HG02642 (cell line): ENCODE measurements around the gene MISP.
"Not testable (repeated sequence)": the region's sequence is repeated elsewhere in the genome, so short reads cannot be mapped to it uniquely, and the experiment has no call there.

ENCODE experiments used
- ATAC-seq: cut with Tn5 transposase; IDR thresholded peaks from one replicate; pipeline ENCODE4 v1.9.1; 2021; ENCODE audit warnings: mild to moderate bottlenecking; ENCODE audit not compliant: unreplicated experiment, poor library complexity

Gene MISP

GRCh38 chr19:723714-724113 is 27.2 kb upstream of the MISP start:
- ATAC-seq, result no peak

- no peak for ATAC-seq
Observed at GRCh38 chr19:725461-726089, 25.3 kb upstream of the MISP start.

GRCh38 chr19:726993-727956 is 23.6 kb upstream of the MISP start:
- no peak for ATAC-seq

- no peak for ATAC-seq
Observed at GRCh38 chr19:728011-728410, 22.9 kb upstream of the MISP start.

DNA sequence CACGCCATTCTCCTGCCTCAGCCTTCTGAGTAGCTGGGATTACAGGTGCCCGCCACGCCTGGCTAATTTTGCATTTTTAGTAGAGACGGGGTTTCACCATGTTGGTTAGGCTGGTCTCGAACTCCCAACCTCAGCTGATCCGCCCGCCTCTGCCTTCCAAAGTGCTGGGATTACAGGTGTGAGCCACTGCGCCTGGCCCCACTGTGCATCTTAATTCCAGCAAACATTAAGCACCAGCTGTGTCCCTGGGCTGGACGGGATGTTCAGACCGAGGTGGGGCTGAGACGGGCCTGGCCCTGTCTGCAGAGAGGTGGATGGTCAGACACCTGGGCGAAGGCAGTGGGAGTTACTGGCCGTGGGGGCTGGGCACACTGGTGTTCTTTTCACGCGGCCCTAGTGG is 21.3 kb upstream of the MISP start:
- ATAC-seq, result not testable (repeated sequence)

GRCh38 chr19:729965-730668 is 20.8 kb upstream of the MISP start:
- ATAC-seq, result no peak

GRCh38 chr19:731000-731399 is 19.9 kb upstream of the MISP start:
- no peak for ATAC-seq

DNA sequence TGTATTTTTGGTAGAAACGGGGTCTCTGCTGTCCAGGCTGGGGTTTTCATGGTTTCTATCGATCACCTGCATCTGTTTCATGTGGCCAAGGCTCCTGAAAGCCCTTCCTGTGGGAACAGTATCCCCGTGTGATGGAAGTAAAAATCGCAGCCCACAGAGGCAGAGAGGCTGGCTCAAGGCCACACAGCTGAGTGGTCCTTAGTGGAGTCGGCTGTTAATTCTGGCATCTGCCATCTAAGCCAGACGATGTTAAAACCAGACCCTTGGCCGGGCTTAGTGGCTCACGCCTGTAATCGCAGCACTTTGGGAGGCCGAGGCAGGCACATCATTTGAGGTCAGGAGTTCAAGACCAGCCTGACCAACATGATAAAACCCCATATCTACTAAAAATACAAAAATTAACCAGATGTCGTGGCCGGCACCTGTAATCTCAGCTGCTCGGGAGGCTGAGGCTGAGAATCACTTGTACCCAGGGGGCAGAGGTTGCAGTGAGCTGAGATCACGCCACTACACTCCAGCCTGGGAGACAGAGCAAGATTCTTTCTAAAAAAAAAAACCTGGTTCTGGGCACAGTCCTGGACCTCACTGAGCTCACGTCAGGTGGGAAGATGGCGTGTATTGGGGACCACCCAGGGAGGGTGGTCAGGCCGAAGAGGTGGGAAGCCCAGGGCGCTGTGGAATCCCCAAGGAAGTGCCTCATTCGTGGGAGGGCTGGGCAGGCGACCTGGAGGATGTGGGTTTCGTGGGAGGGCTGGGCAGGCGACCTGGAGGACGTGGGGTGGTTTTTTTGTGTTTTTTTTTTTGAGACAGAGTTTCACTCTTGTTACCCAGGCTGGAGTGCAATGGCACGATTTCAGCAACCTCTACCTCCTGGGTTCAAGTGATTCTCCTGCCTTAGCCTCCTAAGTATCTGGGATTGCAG is 18.5 kb upstream of the MISP start:
- no peak for ATAC-seq

DNA sequence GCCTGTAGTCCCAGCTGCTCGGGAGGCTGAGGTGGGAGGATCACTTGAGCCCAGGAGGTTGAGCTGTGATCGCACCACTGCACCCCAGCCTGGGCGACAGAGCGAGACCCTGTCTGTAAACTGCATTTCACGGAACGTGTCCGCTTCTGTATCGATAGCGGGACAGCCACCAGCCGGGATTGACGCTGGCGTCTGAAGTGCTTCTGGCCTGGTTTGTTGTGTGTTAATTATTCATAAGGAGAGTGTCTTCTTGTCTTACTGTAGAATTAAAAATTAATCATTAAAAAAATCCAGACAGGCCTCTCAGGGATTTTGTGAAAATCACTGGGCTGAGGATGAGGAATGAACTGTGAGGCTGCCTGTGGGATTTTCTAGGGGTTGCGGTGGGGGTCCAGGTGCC is 16.2 kb upstream of the MISP start:
- ATAC-seq, result no peak

DNA sequence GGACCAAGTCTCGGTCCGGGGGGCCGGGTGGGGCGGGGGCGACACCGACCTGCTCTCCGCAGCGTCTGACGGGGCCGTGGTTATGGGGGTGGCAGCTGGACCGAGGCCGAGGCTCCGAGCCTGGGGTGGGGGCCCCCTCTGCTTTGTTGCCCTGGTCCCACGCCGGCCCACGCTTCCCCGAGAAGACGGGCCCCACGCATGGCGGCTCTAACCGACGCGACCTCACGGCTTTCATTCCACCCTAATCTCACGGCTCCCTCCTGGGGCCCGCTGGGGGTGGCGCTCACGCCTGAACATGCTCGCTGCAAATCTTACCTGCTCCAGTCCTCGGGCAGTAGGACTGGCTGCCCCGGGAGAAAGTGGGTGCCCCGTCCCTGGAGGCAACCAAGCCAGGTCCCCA is 14.8 kb upstream of the MISP start:
- no peak for ATAC-seq

DNA sequence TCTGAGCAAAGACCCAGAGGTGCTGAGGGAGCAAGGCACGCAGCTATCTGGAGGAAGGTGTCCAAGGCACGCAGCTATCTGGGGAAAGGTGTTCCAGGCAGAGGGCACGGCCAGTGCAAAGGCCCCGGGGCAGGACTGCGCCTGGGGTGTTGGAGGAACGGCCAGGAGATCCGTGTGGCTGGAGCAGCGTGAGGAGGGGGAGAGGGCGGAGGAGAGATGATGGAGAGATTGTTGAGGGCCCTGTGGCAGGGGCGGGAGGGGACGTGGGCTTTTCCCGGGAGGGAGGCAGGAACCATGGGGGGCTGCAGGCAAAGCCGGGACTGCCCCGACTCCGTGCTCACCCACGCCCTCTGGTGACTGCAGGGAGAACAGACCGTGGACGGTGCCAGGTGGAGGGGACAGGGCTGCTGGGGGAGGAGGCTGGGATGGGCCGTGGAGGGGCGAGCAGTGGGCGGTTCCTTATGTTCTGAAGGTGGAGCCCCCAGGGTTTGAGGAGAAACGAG is 13.3 kb upstream of the MISP start:
- ATAC-seq, result no peak

- no peak for ATAC-seq
Observed at GRCh38 chr19:738509-739128, 12.3 kb upstream of the MISP start.

- ATAC-seq, result no peak
Observed at GRCh38 chr19:739998-740715, 10.8 kb upstream of the MISP start.

DNA sequence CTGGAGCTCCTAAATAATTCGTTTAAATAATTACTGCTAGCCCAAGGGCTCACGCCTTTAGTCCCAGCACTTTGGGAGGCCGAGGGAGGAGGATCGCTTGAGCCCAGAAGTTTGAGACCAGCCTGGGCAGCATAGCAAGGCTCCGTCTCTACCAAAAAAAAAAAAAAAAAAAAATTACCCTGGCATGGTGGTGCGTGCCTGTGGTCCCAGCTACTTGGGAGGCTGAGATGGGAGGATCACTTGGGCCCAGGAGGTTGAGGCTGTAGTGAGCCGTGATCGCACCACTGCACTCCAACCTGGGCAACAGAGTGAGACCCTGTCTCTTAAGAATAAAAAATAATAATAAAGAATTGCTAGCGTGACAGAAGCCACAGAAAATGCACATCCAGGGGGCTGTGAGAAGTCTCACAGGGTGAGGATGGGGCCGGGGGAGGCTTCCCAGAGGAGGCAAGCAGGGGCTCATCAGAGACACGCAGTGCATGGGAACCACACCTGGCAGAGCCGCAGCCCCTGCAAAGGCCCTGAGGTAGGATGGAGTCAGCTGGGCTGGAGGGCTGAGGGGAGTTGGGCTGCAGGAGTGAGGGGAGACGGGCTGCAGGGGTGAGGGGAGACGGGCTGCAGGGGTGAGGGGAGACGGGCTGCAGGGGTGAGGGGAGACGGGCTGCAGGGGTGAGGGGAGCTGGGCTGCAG is 10.0 kb upstream of the MISP start:
- ATAC-seq, result not testable (repeated sequence)

DNA sequence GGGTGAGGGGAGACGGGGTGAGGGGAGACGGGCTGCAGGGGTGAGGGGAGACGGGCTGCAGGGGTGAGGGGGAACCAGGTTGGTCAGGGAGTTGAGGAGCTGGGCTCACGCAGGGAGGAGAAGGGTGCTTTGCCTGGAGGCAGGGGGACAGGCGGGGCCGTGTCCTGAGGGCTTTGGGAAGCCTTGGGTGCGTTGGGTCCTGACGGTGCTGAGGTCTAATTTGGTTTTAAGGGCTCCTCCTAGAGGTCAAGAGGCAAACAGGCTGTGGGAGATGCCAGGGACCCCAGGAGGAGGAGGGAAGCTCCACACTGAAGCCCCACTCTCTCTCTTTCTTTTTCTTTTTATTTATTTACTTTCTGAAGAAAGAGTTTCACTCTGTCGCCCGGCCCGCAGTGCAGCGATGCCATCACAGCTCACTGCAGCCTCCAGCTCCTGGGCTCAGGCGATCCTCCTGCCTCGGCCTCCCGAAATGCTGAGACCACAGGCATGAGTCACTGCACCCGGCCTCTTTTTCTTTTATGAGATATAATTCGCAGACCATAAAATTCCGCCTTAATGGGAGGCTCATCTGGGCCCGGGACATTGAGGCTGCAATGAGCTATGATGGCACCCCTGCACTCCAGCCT is 9.3 kb upstream of the MISP start:
- ATAC-seq, result no peak

DNA sequence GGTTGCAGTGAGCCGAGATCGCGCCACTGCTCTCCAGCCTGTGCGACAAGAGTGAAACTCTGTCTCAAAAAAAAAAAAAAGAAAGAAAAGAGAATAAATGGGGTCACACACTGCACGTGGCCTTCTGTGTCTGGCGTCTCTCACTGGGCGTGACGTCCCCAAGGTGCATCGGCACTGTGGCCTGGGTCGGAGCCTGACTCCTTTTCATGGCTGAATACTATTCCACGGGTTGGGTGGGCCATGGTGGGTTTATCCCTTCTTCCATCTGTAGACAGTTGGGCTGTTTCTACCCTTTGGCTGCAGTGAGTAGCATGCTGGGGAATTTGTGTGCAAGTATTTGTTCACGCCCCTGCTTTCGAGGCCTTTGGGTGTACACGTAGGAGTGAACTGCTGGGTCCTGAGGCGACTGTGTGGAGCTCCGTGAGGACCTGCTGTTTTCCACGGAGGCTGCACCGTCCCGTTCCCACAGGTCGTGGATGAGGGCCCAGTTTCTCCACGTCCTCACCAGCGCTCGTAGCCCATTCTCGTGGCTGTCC is 8.3 kb upstream of the MISP start:
- no peak for ATAC-seq

GRCh38 chr19:743168-743687 is 7.7 kb upstream of the MISP start:
- ATAC-seq, result no peak
